ENCODE results near the gene MSRB1.
"Not testable (repeated sequence)": the region's sequence is repeated elsewhere in the genome, so short reads cannot be mapped to it uniquely, and the experiment has no call there.

The MSRB1 gene

GRCh38 chr16:1978476-1979120 lies 35.6 kb upstream of the MSRB1 start:
- DNase-seq = no peak

DNA sequence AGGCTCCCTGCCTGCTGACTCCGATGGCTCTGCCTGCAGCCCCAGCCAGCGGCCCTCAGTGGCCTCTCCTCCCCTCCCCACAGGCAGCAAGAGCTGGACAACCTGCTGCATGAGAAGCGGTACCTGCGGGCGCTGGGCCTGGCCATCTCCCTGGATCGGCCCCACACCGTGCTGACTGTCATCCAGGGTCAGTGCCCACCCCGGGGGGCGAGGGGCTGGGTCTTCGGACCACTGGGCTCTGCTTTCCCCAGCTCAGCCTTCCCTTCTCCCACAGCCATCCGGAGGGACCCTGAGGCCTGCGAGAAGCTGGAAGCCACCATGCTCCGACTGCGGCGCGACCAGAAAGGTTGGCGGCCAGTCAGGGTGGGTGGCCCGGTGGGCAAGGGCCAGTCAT lies 34.9 kb upstream of the MSRB1 start:
- no peak for DNase-seq

DNA sequence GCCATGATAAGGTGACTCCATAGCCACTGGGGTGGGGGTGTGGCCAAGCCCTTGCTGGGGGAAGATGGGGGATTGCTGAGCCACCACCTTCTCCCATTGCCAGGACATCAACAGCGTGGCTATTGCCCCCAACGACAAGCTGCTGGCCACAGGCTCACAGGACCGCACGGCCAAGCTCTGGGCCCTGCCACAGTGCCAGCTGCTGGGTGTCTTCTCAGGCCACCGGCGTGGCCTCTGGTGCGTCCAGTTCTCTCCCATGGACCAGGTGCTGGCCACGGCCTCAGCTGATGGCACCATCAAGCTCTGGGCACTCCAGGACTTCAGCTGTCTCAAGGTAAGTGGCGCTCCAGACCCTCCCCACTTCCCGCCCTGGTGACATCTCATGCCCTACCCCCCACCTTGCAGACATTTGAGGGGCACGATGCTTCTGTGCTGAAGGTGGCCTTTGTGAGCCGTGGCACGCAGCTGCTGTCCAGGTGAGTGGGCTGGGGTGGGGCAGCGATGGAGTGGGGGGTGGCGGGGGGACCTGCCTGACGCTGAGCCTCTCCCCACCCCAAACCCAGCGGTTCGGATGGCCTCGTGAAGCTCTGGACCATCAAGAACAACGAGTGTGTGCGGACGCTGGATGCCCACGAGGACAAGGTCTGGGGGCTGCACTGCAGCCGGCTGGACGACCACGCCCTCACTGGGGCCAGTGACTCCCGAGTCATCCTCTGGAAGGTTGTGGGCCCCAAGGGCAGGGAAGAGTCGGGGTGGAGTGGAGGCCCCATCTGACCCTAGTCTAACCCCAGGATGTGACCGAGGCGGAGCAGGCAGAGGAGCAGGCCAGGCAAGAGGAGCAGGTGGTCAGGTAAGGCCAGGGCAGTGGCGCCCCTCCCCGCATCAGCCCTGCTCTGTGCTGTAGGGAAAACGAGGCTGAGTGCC lies 34.2 kb upstream of the MSRB1 start:
- no peak for DNase-seq

DNA sequence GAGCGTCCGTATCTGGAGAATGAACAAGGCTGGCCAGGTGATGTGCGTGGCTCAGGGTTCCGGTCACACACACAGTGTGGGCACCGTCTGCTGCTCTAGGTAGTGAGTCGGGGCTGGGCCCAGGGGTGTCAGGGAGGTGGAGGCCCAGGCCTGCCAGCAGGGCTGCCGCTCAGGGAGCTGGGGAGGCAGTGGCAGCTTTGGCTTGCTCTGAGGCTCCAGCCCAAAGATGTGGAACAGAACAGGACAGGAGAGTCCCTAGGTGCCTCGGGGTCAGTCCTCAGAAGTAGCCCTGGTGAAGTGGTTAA lies 33.2 kb upstream of the MSRB1 start:
- no peak for DNase-seq

- no peak for DNase-seq
Measured at GRCh38 chr16:1975432-1976215, 32.6 kb upstream of the MSRB1 start.

GRCh38 chr16:1974157-1975070 lies 31.4 kb upstream of the MSRB1 start:
- no peak for DNase-seq

DNA sequence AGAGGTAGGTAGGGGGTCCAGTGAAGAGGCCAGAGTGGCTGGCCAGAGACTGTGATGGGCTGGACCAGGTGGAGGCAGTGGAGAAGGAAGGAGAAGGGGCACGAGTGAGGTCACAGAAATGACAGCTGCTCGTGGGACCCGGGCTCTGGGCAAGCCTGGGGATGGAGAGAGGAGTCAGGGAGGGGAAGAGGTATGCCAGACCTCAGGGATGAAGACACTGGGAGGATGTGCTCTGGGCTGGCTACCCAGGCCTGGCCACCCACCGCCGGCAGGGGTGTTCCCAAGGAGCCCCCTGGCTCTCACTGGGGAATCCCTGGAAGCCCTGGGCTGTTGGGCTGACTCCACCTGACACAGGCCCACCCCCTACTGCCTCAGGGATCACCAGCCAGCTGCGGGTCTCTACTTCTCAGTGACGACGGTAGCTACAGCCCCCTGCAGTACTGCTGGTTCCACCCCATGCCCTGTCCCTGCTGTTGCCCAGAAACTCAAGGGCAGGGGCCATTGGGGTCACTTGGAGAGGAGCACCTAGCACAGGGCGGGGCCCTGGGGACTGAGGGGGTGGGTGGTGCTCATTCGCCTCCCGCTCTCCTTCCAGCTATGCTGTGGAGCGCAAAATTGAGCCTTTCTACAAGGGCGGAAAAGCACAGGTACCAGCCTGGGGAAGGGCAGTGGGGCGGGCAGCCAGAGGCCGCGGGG lies 30.6 kb upstream of the MSRB1 start:
- DNase-seq = no peak

- DNase-seq = no peak
Measured at GRCh38 chr16:1972490-1972877, 29.5 kb upstream of the MSRB1 start.

- peak; percentile 92 for DNase-seq
Measured at GRCh38 chr16:1971796-1972489, 28.9 kb upstream of the MSRB1 start, which contains the start of gene TBL3. TSS of gene TBL3 (plus strand) at chr16:1972053. CDS start at chr16:1972165, 112 bp downstream.

GRCh38 chr16:1968146-1968953 lies 25.4 kb upstream of the MSRB1 start:
- no peak for DNase-seq

GRCh38 chr16:1966460-1966859 lies 23.5 kb upstream of the MSRB1 start, which contains the start of gene RNF151:
TSS of gene RNF151 (plus strand) at chr16:1966856. CDS start at chr16:1966882, 26 bp downstream.
- DNase-seq = no peak

- DNase-seq = no peak
Measured at GRCh38 chr16:1965396-1966001, 22.5 kb upstream of the MSRB1 start.

DNA sequence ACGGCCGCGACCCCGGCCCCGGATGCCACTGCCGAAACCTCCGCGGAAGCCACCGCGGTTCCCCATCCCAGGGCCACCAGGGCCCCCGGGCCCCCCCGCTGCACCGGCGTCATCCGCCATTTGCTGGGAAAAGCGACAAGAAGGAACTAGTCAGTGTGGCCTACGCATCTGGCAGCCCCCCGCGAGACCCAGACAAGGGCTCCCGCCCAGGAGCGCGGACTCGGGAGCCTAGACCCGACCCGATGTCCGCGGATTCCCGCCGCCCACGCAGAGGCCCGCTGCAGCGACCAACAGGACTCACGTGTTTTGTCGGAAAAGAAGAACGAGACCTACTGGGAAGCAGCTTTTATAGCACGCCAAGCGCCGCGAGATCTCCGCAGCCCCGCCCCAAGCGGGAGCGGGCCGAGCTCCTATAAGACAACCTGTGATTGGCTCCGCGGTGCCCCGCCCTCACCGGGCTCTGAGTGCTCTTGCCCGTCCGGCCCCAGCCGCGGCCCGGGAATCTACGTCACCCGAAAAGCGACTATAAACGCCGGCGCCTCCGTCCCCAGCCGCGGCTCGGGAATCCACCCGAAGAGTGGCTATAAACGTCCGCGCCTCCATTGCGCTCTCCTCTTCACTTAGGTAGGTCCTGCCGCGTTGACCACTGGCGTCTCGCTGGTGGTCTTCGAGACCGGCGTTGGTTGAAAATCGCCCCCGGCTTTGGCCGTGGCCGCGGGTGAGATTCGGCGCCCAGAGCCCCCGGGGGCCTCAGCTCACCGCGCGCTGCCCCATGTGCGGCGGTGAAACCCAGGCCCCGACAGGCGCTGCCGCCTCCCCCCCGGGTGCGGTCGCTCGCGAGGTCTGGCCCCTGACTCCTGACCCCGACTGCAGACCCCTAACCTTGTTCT lies 21.8 kb upstream of the MSRB1 start, which contains the start of gene RPS2:
Gene RPS2, minus strand, starts transcription at position 321 of the 890 bp plus-strand sequence. Its CDS starts 201 bp downstream, at position 120.
- peak; percentile 99 for DNase-seq

DNA sequence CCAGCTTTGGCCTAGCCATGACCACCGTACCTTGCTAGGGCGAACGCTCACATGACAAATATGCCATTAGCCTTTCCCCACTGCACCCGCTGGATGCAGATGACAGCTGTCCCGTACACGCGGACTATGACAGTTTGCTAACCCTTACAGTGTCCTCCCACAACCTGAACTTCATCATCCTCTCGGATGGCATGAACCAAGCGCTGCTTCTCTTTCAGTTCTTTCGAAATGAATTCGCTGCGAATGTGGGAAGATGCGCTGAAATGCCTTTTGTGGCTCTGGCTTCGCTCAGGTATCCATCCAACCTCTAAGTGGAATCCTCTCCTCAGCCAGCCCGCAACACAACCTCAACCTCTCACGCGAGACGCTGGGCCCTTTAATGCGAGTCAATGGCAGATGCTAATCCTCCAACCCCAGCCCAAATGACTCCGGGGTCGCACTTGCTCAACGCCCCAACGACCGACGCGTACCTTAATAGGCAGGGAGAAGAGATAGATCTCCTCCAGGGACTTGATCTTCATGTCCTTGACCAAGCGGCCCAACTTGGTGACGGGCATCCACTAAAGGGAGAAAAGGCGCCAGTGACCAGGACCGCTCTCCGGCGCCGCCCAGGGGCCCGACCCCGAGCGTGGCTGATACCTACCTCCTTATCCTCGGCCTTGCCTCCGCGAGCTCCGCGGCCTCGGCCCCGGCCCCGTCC lies 21.0 kb upstream of the MSRB1 start:
- no peak for DNase-seq

DNA sequence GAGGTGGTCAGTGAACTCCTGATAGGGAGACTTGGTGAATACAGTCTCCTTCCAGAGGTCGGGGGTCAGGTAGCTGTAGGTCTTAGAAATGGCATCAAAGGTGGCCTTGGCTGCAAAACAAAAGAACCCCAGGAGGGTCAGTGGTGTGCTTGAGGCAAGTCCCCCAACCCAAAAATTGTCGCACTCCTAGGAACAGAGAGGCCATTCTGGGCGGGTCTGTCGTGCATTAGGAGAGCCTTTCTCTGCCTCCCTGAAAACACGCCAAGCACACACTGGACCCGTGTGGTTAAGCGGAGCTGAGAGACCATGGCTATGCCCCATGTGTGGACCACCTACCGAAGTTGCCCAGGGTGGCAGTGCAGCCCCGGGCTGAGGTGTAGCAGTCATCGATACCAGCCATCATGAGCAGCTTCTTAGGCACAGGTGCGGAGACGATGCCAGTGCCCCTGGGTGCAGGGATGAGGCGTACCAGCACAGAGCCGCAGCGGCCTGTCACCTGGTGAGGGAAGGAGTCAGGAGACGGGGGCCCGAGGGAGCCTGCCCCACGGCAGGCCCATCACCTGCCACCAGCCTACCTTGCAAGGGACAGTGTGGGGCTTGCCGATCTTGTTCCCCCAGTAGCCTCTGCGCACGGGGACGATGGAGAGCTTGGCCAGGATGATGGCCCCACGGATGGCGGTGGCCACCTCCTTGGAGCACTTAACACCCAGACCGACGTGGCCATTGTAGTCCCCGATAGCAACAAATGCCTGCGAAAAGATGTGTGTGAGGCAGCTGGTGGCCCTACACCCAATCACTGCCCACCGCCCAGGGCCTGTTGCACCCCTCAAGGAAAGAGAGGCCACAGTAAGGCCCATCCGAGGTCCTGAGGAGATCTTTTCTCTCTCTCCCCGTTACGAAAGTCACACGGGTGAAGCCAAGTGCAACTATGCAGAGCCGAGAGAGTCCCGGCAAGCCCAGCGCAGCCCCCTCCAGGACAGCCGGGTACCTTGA lies 19.5 kb upstream of the MSRB1 start:
- not testable (repeated sequence) for DNase-seq

DNA sequence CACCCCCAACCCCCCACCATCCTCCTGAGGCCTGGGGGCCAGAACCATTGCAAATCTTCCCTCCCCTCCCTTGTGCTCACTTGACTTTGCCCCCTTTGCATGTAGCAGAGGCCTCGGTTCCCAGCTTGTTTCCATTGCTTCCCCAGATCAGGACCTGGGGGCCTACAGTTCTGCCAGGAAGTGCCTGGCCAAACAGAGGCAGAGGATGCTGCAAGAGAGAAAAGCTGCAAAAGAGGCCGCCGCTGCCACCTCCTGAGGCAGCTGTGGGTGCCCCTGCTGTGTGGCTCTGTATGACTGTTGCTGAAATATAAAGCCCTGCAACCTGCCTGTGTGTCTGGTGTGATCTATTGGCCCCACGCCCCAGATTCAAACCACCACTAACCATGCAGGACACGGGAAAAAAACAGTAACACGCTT lies 18.7 kb upstream of the MSRB1 start:
- DNase-seq = no peak

Data from effector CD8-positive, alpha-beta T cell (primary cell).